Small intestine (tissue), 7 donors: ENCODE results near the gene EBP. TPM values are rescaled to one million over a fixed set of nuclear protein-coding genes. Genes with fewer than 3 reads are reported as not detected.
"Not testable (repeated sequence)": the region's sequence is repeated elsewhere in the genome, so short reads cannot be mapped to it uniquely, and the experiment has no call there.

Experiments
- DNase-seq, 2 donors: peaks; one replicate each; pipeline versions ENCODE4 v3.0.0 to v3.0.0-alpha.2; 2013
- FAIRE-seq: peaks from 2 replicates; lab custom pipeline; 2012; peaks lifted over from hg19 to GRCh38; lab: Jason Lieb, UNC
- H3K27ac ChIP-seq, 3 donors: one replicate each; pipeline ENCODE4 v1.5.1; 2013; ENCODE audit warnings: low read length in 2 of 3, mild to moderate bottlenecking in 2 of 3, control low read depth in 1 of 3, inconsistent platforms in 1 of 3, low read depth in 1 of 3, moderate library complexity in 1 of 3
- H3K27me3 ChIP-seq, 3 donors: one replicate each; pipeline ENCODE4 v1.6.1; 2013; ENCODE audit warnings: low read length in 3 of 3, inconsistent platforms in 1 of 3; ENCODE audit not compliant: control insufficient read depth in 3 of 3, insufficient read depth in 3 of 3
- H3K36me3 ChIP-seq, 3 donors: one replicate each; pipeline ENCODE4 v1.6.1; 2013; ENCODE audit warnings: low read length in 3 of 3, inconsistent platforms in 1 of 3, low read depth in 1 of 3, mild to moderate bottlenecking in 1 of 3, moderate library complexity in 1 of 3; ENCODE audit not compliant: control insufficient read depth in 3 of 3, insufficient read depth in 2 of 3
- H3K4me1 ChIP-seq, 3 donors: one replicate each; pipeline ENCODE4 v1.6.1; 2013; ENCODE audit warnings: low read length in 2 of 3, inconsistent platforms in 1 of 3, low read depth in 1 of 3, mild to moderate bottlenecking in 1 of 3, moderate library complexity in 1 of 3; ENCODE audit not compliant: control insufficient read depth in 3 of 3, insufficient read depth in 2 of 3
- H3K4me3 ChIP-seq, 3 donors: one replicate each; pipeline ENCODE4 v1.5.1; 2013; ENCODE audit warnings: low read length in 3 of 3, control low read depth in 1 of 3, inconsistent platforms in 1 of 3, low read depth in 1 of 3, mild to moderate bottlenecking in 1 of 3, moderate library complexity in 1 of 3
- H3K9me3 ChIP-seq, 2 donors: one replicate each; pipeline ENCODE4 v1.6.1; 2013; ENCODE audit warnings: low read depth in 1 of 2, low read length in 1 of 2; ENCODE audit not compliant: control insufficient read depth in 2 of 2, insufficient read depth in 1 of 2
- WGBS, 3 donors: extraction: QIAGEN DNeasy Blood & Tissue Kit; methylation state at CpG; one replicate each; pipeline ENCODE4 v1.1.7; 2013; 5-methylcytosine and 5-hydroxymethylcytosine counted together
- polyA plus RNA-seq, 4 donors: library from polyadenylated mRNA; stranded (reverse) in 3 of 4; unstranded in 1 of 4; fragments of 200-250 nt in 3 of 4; fragments of 120-200 nt in 1 of 4; gene quantifications; one replicate each; pipeline versions ENCODE4 v1.2.1 to v1.2.3, GENCODE V29; 2013
- donor health status: healthy with polysubstance abuse.
- donor health status: control.
- donor health status: control.
- donor health status: Bipolar disorder and iron deficiency.
- donor health status: healthy.

The EBP gene
- polyA plus RNA-seq, 4 donors: 92.9 to 298 (median 124) TPM

DNA sequence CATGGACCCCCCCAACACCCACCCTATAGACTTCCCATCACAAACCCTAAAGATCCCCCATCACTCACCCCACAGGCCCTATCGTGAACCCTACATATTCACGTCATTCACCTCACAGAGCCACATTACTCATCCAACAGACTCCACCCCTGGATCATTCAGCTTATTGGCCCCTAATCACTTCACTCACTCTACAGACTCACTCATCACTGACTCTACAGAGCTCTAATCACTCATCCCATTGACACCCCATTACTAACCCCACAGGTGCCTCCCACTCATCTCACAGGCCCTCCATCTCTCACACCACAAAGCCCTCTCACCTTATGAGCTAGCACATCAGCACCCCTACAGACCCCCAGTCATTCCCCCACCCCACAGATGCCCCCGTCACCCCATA lies 11.6 kb downstream of the EBP start:
- Histone ChIP-seq H3K4me1 (no peaks in the 10 kb centered on the region), H3K9me3 (no peaks in the 10 kb centered on the region), H3K27ac (no peak overlapping the region), H3K4me3 (no peak overlapping the region), H3K27me3 (no peaks in the 10 kb centered on the region), H3K36me3 (peaks cover 0 to 12% (median 0%) of the 10 kb centered on the region in 3 donors)
- DNase-seq (no peak), FAIRE-seq (no peak)
- 88 to 100% (median 93%) methylated on average over 3 of the region's 3 CpGs for WGBS, 3 donors

DNA sequence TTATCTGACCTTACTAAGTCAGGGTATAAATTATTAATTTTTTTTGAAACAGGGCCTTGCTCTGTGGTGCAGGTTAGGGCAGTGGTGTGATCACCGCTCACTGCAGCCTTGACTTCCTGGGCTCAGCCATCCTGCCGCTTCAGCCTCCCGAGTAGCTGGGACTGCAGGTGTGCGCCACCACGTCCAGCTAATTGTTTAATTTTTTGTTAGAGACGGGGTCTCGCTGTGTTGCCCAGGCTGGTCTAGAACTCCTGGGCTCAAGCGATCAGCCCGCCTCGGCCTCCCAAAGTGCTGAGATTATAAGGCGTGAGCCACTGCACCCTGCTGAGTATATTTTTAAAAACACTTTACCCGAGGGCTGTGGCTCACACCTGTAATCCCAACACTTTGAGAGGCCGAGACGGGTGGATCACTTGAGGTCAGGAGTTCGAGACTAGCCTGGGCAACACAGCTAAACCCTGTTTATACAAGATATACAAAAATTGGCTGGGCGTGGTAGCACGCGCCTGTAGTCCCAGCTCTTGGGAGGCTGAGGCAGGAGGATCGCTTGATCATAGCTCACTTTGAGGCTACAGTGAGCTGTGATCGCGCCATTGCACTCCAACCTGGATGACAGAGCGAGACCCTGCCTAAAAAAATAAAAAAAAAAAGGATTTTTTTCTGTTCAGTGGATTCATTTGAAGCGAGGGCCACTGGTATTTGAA lies 17.2 kb downstream of the EBP start:
- Histone ChIP-seq H3K9me3 (no peaks in the 10 kb centered on the region), H3K27me3 (no peaks in the 10 kb centered on the region), H3K36me3 (peaks cover 0 to 9% (median 0%) of the 10 kb centered on the region in 3 donors), H3K4me1 (peaks cover 0 to 3% (median 3%) of the 10 kb centered on the region in 3 donors), H3K27ac (peak overlapping the region; percentile 32 to 87 (median 82)), H3K4me3 (peak overlapping the region in 1 of 3 donors; percentile 27)
- DNase-seq: no peak
- FAIRE-seq: no peak
- WGBS, 3 donors: 64 to 79% (median 78%) methylated on average over 18 to 23 of the region's 23 CpGs

DNA sequence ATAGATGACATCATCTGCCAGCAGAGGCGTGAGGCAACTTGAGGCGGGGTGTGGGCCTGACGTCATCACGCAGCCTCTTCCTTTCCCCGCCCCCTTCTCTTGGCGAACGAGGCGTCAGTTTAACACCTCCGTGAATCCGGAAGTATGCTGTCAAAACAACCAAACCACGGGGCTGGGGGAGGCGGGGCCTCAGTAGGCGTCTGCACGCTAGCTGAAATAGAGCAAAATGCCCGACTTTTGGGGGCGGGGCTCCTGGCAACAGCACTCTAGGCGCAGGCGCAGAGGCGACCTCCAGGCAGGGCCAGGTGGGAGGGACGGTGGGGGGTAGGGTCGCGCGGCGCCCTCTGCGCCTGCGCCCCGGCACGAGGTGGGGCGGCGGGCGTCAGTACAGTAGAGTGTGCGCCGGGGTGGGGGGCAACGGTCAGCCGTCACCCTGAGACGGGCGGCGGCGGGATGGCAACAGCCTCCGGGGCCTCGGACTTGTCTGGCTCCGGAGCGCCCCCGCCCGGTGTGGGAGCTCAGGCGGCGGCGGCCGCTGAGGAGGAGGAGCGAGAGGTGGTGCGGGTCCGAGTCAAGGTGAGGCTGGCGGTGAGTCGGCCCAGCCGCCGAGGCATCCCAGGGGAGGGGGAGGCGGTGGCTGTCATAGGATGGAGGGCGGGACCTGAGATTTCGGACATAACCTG lies 17.9 kb downstream of the EBP start, which contains the start of gene TBC1D25:
TSS of gene TBC1D25 (plus strand) at position 370 of the 683 bp plus-strand sequence. CDS start at position 454, 84 bp downstream.
- FAIRE-seq (no peak), DNase-seq (peak; percentile 96 to 97)
- Histone ChIP-seq H3K36me3 (peaks cover 0 to 9% (median 0%) of the 10 kb centered on the region in 3 donors), H3K27ac (peak within 1 kb of the TSS; percentile 46 to 87 (median 82)), H3K9me3 (no peaks in the 10 kb centered on the region), H3K4me1 (peaks cover 0 to 3% (median 3%) of the 10 kb centered on the region in 3 donors), H3K4me3 (peak within 1 kb of the TSS; percentile 31 to 76 (median 47)), H3K27me3 (no peaks in the 10 kb centered on the region)
- WGBS, 3 donors: 0 to 30% (median 11%) methylated on average over 25 to 59 of the region's 59 CpGs

DNA sequence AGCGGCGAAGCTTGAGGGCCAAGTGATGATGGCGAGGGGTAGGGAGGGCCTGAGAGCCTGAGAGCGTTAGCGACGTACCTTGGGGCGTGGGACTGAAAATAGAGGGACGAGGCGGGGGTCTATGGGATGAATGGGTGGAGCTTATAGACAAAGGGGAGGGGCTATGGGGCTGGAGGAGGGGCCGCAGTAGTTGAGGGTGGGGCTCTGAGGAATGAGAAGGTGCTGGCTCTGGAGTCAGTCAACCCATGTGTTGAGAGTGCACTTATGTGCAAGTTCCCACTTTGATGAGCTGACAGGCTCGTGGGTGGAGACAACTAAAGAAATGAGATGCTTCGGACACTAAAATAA lies 18.4 kb downstream of the EBP start:
- Histone ChIP-seq H3K27me3 (no peaks in the 10 kb centered on the region), H3K36me3 (peaks cover 0 to 13% (median 0%) of the 10 kb centered on the region in 3 donors), H3K4me3 (peak overlapping the region; percentile 31 to 76 (median 47)), H3K9me3 (no peaks in the 10 kb centered on the region), H3K4me1 (peaks cover 0 to 3% (median 3%) of the 10 kb centered on the region in 3 donors), H3K27ac (peak overlapping the region; percentile 46 to 87 (median 82))
- WGBS, 3 donors: 5 to 44% (median 19%) methylated on average over 6 to 12 of the region's 12 CpGs
- DNase-seq: no peak
- no peak for FAIRE-seq

DNA sequence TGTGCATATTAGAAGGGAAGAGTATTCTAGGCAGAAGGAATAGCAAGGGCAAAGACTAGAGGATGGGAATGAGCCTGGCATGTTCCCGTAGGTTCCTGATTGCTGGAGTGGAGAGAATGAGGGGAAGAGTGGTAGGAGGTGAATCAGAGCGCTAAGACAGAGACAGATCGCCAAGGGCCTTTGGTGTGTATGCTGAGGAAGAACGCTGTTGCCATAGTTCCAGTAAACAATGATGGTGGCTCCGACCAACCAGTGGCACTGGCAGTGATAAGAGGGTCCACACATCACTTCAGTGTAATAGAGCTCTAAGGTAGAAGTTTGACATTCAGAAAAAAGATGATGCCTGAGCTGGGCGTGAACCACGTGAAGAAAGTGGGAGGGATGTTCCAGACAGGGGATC lies 18.9 kb downstream of the EBP start:
- FAIRE-seq: no peak
- peak in 1 of 2 donors; percentile 4 for DNase-seq
- Histone ChIP-seq H3K4me3 (peak overlapping the region in 2 of 3 donors; percentile 47 to 76), H3K36me3 (peaks cover 0 to 13% (median 0%) of the 10 kb centered on the region in 3 donors), H3K27ac (peak overlapping the region in 1 of 3 donors; percentile 87), H3K27me3 (no peaks in the 10 kb centered on the region), H3K4me1 (peaks cover 0 to 3% (median 3%) of the 10 kb centered on the region in 3 donors), H3K9me3 (no peaks in the 10 kb centered on the region)
- whole genome bisulfite sequencing, 3 donors: 78 to 87% (median 83%) methylated on average over 7 of the region's 7 CpGs

DNA sequence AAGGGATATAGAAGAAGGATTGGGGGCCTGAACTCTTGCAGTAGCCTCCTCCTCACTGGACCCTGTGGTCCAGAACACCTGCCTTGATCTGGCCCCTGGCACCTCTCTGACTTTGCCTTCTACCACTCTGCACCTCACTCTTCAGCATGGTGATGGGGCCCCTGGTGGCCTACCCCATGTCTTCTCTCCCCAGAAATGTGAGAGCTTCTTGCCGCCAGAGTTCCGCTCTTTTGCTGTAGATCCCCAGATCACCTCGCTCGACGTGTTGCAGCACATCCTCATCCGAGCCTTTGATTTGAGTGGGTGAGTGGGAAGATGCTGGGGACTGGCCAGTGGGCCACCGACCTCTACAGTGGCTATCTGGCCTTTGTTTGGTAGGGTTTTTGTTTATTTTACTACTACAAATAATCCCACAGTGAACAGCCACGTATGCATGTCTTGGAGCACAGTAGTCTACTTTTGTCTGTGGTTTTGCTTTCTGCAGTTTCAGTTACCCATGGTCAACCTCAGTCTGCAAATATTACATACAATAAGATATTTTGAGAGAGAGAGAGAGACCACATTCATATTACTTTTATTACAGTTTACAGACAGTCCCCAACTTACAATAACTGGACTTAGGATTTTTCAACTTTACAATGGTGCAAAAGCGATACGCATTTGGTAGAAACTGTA lies 19.7 kb downstream of the EBP start:
- Histone ChIP-seq H3K9me3 (no peaks in the 10 kb centered on the region), H3K27ac (peak overlapping the region in 2 of 3 donors; percentile 24 to 65), H3K4me3 (peak overlapping the region in 1 of 3 donors; percentile 17), H3K4me1 (peaks cover 0 to 3% (median 3%) of the 10 kb centered on the region in 3 donors), H3K36me3 (peaks cover 0 to 13% (median 0%) of the 10 kb centered on the region in 3 donors), H3K27me3 (no peaks in the 10 kb centered on the region)
- no peak for FAIRE-seq
- WGBS, 3 donors: 75 to 87% (median 76%) methylated on average over 10 of the region's 10 CpGs
- no peak for DNase-seq

DNA sequence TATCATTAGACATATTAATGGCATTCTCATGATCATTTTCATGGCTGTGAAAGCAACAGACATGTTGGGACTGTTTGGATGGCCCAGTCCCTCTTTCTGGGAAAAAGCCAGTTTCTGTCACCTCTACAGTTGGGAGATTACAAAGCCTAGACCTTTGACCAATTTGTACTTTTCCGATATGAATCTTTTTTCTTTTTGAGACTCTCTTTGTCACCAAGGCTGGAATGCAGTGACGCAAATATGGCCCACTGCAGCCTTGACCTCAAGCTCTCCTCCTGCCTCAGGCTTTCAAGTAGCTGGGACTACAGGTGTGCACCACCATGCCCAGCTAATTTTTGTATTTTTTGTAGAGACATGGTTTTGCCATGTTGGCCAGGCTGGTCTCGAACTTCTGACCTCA lies 27.3 kb downstream of the EBP start:
- H3K36me3 ChIP-seq: peaks cover 0 to 14% (median 3%) of the 10 kb centered on the region in 3 donors
- 86 to 95% (median 90%) methylated on average over 3 of the region's 3 CpGs for whole genome bisulfite sequencing, 3 donors
- H3K27ac ChIP-seq: no peak overlapping the region
- no peak overlapping the region for H3K4me3 ChIP-seq
- FAIRE-seq (no peak), DNase-seq (no peak)
- no peaks in the 10 kb centered on the region for H3K9me3 ChIP-seq
- no peaks in the 10 kb centered on the region for H3K4me1 ChIP-seq
- H3K27me3 ChIP-seq: no peaks in the 10 kb centered on the region

DNA sequence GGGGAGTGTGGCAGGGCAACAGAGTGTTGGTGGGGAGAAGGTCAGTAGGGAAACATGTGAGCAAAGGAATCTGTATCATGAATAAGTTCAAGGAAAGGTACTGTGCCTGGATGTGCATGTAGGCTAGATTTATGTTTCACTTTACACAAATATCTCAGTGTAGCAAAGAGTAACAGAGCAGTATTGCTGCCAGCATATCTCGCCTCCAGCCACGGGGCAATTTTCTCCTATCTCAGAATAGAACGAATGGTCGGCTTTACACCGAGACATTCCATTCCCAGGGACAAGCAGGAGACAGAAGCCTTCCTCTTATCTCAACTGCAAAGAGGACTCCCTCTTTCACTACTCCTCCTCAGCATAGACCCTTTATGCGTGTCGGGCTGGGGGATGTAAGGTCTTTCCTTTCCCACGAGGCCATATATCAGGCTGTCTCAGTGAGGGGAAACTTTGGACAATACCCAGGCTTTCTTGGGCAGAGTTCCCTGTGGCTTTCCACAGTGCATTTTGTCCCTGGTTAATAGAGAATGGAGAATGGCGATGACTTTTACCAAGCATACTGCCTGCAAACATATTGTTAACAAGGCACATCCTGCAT lies 34.2 kb downstream of the EBP start:
- not testable (repeated sequence) for H3K27me3 ChIP-seq, H3K4me1 ChIP-seq, H3K27ac ChIP-seq, H3K4me3 ChIP-seq, FAIRE-seq, H3K9me3 ChIP-seq, DNase-seq
- peaks cover 2 to 33% (median 6%) of the 10 kb centered on the region in 3 donors for H3K36me3 ChIP-seq
- 86 to 96% (median 94%) methylated on average over 9 of the region's 9 CpGs for WGBS, 3 donors
